Brain microvascular endothelial cell (primary cell): ENCODE measurements around the gene ANKRD39.
"Not testable (repeated sequence)": the region's sequence is repeated elsewhere in the genome, so short reads cannot be mapped to it uniquely, and the experiment has no call there.

ENCODE experiments used
- DNase-seq: peaks from one replicate; pipeline ENCODE4 v3.0.0-alpha.2; 2020
- H3K27ac ChIP-seq: fragments of 250-450 bp; sonication (Bioruptor Pico); 2 replicates; pipeline ENCODE4 v1.5.1; 2020; ENCODE audit warnings: mild to moderate bottlenecking, moderate library complexity
- H3K27me3 ChIP-seq: fragments of 250-450 bp; sonication (Bioruptor Pico); replicated peaks from 2 replicates; pipeline ENCODE4 v1.5.1; 2020; ENCODE audit warnings: mild to moderate bottlenecking
- H3K36me3 ChIP-seq: fragments of 250-450 bp; sonication (Bioruptor Pico); replicated peaks from 2 replicates; pipeline ENCODE4 v1.5.1; 2020; ENCODE audit warnings: mild to moderate bottlenecking
- H3K4me3 ChIP-seq: 2 replicates; pipeline ENCODE4 v1.5.1; 2011; ENCODE audit warnings: low read depth, mild to moderate bottlenecking, control low read depth, low read length, moderate library complexity
- CTCF ChIP-seq: IDR thresholded peaks from 2 replicates; pipeline ENCODE4 v1.5.1; 2011; ENCODE audit warnings: low read depth, mild to moderate bottlenecking, moderate library complexity, low read length, control low read depth, inconsistent platforms; ENCODE audit errors: missing control alignments
- in situ Hi-C: cut with HindIII; loops from 2 replicates; pipeline ENCODE4 v1.10.0; 2017; ENCODE audit warnings: low sequenced_read_pairs, low pct_ligation_motif_present

The ANKRD39 gene

DNA sequence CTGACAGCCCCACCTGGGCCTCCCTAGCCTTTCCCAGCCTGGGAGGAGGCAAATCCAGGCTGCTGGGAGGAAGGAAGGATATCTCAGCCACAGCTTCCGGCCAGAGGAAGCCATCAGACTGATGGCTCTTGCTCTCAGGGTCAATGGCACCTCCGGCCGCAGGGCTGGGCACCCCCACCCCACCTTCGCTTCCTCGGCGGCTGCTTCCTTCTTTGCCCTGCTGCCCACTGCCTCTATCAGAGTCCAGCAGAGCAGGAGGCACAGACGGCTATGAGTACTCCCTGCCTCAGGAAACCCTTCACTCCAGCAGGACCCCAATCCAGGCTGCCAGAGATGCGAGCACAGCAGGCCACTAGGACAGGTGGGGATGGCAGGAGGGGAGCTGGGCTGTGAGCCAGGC is 8.8 kb upstream of the ANKRD39 start:
- Histone ChIP-seq H3K36me3 (peaks cover 52% of the 10 kb centered on the region), H3K4me3 (peak overlapping the region; percentile 26), H3K27ac (no peak overlapping the region), H3K27me3 (no peaks in the 10 kb centered on the region)
- no peak for DNase-seq
- no peak for TF ChIP-seq CTCF
- in situ Hi-C loops: no loop called here

GRCh38 chr2:96866149-96866548 is 8.3 kb upstream of the ANKRD39 start:
- Histone ChIP-seq H3K27ac (no peak overlapping the region), H3K27me3 (no peaks in the 10 kb centered on the region), H3K4me3 (no peak overlapping the region), H3K36me3 (peaks cover 57% of the 10 kb centered on the region)
- no peak for DNase-seq
- TF ChIP-seq CTCF: no peak
- in situ Hi-C loops: no loop called here

GRCh38 chr2:96865654-96866053 is 7.8 kb upstream of the ANKRD39 start:
- Histone ChIP-seq H3K4me3 (no peak overlapping the region), H3K27ac (no peak overlapping the region), H3K36me3 (peaks cover 62% of the 10 kb centered on the region), H3K27me3 (no peaks in the 10 kb centered on the region)
- in situ Hi-C loops: no loop called here
- DNase-seq: no peak
- no peak for TF ChIP-seq CTCF

DNA sequence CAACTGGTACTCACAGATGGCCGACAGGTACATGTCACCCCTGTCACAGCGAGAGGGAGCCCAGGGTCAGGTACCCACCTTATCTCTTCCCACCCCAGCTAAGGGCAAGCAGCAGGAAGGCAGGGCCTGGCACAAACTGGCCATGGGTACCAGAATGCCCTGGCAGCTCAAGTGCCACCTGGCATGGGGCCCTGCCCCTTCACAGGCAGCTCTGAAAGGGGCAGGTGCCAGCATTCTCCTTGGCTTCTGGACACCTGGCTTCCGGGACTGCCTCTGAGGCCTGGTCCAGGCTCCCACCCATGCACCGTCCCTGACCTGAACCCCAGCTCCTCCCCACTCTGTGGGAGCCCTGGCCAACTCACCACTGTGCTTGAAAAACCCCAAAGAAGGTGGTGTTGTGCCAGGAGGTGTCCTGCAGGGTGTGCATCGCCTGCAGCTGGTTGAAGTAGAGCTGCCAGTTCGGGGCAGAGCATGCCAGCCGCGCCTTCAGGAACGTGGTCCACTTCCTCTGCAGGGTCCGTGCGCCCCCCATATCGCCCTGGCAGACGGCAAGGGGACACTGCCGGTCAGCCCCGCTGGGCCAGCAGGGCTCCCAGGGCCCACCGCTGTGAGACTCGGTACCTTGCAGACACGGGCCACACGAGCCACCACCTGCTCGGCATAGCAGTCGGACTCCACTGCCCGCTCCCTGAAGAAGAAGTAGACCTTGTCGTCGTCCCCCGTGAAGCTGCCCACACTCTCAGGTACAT is 6.7 kb upstream of the ANKRD39 start:
- Histone ChIP-seq H3K27ac (no peak overlapping the region), H3K27me3 (no peaks in the 10 kb centered on the region), H3K36me3 (peaks cover 68% of the 10 kb centered on the region), H3K4me3 (no peak overlapping the region)
- TF ChIP-seq CTCF: no peak
- DNase-seq: no peak
- in situ Hi-C loops: no loop called here

- peaks cover 68% of the 10 kb centered on the region for H3K36me3 ChIP-seq
- no peak for DNase-seq
- no peak overlapping the region for H3K27ac ChIP-seq
- no peak for TF ChIP-seq CTCF
- no peak overlapping the region for H3K4me3 ChIP-seq
- in situ Hi-C loops: no loop called here
- no peaks in the 10 kb centered on the region for H3K27me3 ChIP-seq
Observed at GRCh38 chr2:96863575-96864342, 5.9 kb upstream of the ANKRD39 start.

GRCh38 chr2:96863056-96863455 is 5.2 kb upstream of the ANKRD39 start:
- DNase-seq, H3K4me3 ChIP-seq, H3K27me3 ChIP-seq, in situ Hi-C loops, H3K27ac ChIP-seq: not testable (repeated sequence)
- peaks cover 68% of the 10 kb centered on the region for H3K36me3 ChIP-seq
